ENCODE data around the gene CDC123. TPM values are rescaled to one million over a fixed set of nuclear protein-coding genes. Genes with fewer than 3 reads are reported as not detected.

CDC123 gene
- polyA plus RNA-seq, 3 donors, result 102 to 124 (median 119) TPM

GRCh38 chr10:12184165-12184564 is 11.8 kb upstream of the CDC123 start:
- no peak for DNase-seq

- no peak for DNase-seq
Measured at GRCh38 chr10:12186323-12186722, 9.7 kb upstream of the CDC123 start.

DNA sequence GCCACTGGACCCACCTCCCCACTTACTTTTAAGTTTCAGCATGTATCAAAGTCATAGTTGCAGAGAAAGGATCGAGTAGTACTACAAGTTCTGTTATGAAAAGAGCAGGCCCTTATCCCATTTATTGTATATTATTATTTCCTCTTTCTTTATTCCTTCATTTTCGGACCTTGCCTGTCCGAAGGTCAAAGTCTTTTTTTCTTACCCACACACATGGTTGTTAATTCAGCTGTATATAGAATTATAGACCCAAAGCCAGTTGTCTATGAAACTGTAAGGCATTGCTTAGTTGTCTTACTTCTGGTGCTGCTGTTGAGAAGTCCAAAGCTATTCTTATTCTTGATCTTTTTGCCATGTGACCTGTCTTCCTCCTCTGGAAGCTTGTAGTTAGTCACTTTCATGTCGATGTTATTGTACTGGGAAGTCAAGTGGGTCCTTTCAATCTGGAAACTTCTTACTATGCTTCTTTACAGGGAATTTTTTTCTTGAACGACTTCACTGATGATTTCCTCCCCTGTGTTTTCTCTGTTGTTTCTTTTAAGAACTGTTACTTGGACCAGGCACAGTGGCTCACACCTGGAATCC is 8.6 kb upstream of the CDC123 start:
- DNase-seq, result no peak

- DNase-seq, result no peak
Measured at GRCh38 chr10:12188656-12189055, 7.3 kb upstream of the CDC123 start.

DNA sequence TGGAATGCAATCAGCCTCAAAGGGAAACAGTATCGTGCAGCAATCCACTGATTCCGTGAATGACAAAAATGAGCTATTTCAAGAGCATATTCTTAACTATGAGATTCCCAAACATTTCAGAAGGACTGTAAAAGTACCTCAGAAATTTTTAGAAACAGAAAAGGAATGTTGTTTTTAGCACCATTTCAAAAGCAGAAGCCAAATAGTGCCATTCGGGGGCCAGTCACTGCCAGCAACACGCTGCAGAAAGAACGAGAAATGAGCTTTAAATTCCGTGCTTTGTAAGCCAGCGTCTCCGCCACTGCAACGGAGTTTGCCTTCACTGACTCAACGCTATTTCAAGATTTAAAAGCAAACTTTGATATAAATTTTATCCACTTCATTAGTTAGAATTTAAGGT is 6.6 kb upstream of the CDC123 start:
- no peak for DNase-seq

DNA sequence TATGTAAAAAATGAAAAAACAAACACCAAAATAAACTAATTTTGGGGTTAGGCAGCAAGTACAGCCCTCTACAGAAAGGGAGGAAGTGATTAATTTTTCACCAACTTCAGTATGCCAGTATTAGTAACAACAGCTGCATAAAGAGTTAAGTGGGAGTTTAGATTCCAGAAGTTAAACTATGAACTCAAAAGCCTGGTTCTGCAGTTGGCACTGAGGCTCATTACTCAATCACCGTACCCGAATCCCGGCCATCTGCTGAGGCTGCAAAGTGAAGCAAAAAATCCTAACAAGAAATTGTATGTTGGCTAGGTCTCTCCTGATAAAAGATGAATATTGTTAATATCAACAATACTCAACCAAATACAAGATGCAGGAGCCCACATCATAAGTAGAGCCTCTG is 4.3 kb upstream of the CDC123 start:
- DNase-seq, result no peak

GRCh38 chr10:12193193-12193592 is 2.8 kb upstream of the CDC123 start:
- no peak for DNase-seq

DNA sequence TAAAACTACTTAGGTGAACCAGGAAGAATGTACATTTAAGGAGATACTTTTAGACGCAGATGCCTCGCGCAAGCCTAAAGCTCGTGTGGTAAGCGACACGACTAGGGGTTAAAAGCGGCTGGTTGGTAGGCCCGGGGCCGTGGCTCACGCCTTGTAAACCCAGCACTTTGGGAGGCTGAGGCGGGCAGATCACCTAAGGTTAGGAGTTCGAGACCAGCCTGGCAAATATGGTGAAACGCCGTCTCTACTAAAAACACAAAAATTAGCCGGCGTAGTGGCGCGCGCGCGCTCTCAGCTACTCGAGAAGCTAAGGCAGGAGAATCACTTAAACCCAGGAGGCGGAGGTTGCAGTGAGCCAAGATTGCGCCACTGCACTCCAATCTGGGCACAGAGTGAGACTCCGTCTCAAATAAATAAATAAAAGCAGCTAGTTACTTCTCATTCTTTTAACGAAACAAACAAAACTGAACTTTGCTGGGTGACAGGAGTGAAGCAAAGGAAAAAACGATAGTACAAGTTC is 1.2 kb upstream of the CDC123 start:
- DNase-seq, result no peak

GRCh38 chr10:12195281-12195602 is 746 bp upstream of the CDC123 start:
- DNase-seq, result no peak

- no peak for DNase-seq
Measured at GRCh38 chr10:12196531-12197211, 683 bp downstream of the CDC123 start.

GRCh38 chr10:12198156-12198555 is 2.2 kb downstream of the CDC123 start:
- DNase-seq, result no peak

- no peak for DNase-seq
Measured at GRCh38 chr10:12200850-12201249, 4.9 kb downstream of the CDC123 start.

- DNase-seq, result peak; percentile 23
Measured at GRCh38 chr10:12201543-12201942, 5.6 kb downstream of the CDC123 start.

DNA sequence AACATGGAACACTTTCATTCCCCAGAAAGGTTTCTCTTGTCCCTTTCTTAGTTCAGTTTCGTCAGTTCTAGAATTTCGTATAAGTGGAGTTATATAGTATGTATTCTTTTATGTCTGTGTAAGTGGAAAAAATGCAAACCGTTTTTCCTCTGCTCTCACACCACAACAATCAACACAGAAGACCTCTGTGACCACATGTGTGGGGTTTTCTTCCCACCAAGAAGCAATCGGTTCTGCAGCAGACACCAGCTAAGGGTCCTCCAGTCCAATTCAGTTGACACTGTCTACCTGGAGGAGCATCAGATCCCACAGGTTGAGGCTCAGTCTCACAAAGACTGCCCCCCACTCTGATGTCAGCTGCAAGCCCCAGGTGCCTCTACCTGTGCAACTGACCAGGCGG is 6.2 kb downstream of the CDC123 start:
- DNase-seq, result no peak

DNA sequence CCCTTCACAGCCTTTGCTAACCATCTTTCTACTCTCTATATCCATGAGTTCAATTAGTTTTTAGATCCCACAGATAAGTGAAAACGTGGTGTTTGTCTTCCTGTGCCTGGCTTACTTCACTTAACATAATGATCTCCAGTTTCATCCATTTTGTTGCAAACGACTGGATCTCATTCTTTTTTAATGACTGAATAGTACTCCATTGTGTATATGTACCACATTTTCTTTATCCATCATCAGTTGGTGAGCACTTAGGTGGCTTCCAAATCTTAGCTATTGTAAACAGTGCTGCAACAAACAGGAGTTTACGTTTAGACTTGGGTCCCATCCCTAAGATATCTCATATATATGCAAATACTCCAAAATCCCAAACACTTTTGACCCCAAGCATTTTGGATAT is 9.1 kb downstream of the CDC123 start:
- DNase-seq, result no peak

DNA sequence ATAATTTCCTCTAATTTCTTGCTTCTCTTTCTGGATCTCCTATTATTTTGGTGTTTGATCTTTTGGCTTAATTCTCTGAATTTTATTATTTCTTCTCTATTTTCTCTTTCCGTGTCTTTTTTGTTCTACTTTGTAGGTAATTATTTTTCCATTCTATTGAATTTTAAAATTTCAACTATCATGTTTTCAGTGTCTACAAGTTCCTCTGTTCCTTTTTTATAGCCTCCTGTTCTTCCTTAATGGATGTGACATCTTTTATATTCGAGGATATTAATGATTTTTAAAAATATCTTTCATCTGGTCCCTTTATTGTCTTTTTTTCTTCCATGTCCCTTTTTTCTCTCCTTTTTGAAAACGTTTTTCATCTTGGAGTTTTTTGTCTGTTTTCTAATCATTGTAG is 11.1 kb downstream of the CDC123 start:
- no peak for DNase-seq

GRCh38 chr10:12208460-12208859 is 12.5 kb downstream of the CDC123 start:
- DNase-seq, result no peak

GRCh38 chr10:12212454-12212853 is 16.5 kb downstream of the CDC123 start:
- DNase-seq, result no peak

DNA sequence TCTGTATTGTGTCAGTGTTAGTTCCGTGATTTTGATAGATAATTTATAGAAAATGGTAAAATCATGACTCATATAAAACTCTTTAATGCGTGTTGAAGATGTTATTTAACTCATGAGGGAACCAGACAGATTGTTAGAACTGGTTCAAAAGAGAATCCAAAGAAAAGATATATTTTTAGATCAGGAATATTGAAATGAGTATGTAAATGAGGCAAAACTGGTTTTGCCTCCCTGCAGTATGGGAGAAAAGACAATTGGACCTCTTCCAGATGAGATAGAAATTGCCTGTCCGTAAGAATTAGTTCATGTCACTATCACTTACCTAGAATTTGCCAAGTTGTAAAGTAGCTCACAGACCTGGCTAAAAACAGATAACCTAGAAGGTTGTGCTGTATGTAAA is 17.6 kb downstream of the CDC123 start:
- DNase-seq, result no peak

GRCh38 chr10:12214093-12214492 is 18.1 kb downstream of the CDC123 start:
- no peak for DNase-seq

- no peak for DNase-seq
Measured at GRCh38 chr10:12214763-12215218, 18.8 kb downstream of the CDC123 start.

DNA sequence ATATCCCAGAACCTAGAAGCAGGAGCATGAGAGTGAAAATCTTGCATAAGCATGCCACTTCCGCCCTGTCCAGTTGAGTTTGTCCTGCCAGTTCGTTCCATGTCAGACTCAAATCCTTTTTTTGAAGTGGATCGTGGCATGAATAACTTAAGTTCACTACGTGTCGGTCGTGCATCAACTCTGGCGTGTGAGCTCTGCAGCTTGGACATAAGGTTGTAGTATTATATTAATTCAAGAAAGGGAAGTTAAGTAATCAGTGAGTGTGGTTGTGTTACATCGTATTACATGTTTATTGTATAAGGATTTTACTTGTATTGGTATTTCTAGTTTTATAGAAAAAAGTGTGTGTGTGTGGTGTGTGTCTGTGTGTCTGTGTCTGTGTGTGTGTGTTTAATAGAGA is 23.0 kb downstream of the CDC123 start:
- no peak for DNase-seq

DNA sequence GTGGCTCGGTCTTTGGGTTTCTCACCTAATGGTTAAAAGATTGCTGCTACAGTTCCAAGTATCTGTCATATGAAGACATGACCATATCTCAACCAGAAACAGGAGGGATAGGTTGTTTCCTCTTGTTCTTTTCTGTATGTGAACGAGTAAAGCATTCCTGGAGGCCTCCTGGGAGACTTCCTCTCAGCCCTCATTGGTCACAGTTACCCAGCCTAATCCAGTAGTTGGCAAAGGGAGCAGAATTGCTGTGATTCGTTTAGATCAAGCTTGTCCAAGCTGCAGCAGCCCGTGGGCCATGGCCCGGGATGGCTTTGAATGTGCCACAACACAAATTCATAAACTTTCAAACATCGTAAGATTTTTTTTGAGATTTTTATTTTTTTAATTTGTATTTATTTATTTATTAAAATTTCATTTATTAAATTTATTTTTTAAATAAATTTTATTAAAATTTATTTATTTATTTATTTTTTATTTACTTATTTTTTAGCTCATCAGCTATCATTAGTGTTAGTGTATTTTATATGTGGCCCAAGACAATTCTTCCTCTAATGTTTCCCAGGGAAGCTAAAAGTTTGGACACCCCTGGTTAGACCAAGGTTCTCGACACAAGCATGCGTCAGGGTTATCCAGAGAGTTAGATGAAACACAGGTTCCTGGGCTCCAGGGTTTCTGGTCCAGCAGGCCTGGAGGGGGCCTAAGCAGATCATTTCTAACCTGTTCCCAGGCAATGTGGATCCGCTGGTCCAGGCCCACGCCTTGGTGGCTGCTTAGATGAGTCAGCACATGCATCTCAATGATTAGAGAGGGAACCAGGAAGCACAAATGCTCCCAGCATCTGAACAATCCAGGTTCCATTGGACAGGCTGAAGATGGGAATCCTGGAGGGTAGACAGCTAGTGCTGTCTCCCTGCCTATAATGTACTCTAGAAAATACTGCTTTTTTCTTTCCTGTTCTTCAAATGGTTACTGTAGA is 25.6 kb downstream of the CDC123 start:
- DNase-seq, result no peak

Measured in renal pelvis (tissue), 4 donors.